Astrocyte of the spinal cord (primary cell): ENCODE data around the gene RUNX2.

Experiments used
- DNase-seq: peaks from one replicate; pipeline ENCODE4 v3.0.0; 2011; ENCODE audit warnings: low read depth, low spot score
- H3K4me3 ChIP-seq: 2 replicates; pipeline ENCODE4 v1.5.1; 2011; ENCODE audit warnings: low read depth, mild to moderate bottlenecking, low read length, moderate library complexity
- in situ Hi-C: cut with HindIII; loops from 2 replicates; pipeline ENCODE4 v1.10.0; 2017; ENCODE audit warnings: low sequenced_read_pairs
- TF ChIP-seq, protein P1 (sequence below): IDR thresholded peaks from 2 replicates; pipeline ENCODE4 v1.5.1; 2012; ENCODE audit warnings: low read depth, mild to moderate bottlenecking, low read length, inconsistent platforms

Gene RUNX2

DNA sequence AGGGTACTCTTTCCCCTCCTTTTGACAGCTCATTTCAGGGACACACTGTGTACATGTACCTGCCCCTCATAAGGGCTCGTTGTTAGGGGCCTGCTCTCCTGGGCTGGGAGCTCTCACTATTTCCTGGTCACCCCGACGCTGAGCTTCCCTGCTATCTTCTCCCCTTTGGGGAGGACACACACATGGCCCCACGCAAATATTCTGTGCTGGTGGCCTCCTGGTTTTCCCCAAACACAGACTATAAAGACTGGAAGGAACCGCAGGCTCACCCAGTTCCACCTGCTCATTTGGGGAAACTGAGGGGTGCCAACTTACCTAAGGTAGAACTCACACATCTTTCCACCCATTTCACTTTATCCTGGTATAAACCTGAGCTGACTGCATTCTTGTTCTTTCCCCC lies 351.0 kb downstream of the RUNX2 start:
- TF ChIP-seq, protein P1, sequence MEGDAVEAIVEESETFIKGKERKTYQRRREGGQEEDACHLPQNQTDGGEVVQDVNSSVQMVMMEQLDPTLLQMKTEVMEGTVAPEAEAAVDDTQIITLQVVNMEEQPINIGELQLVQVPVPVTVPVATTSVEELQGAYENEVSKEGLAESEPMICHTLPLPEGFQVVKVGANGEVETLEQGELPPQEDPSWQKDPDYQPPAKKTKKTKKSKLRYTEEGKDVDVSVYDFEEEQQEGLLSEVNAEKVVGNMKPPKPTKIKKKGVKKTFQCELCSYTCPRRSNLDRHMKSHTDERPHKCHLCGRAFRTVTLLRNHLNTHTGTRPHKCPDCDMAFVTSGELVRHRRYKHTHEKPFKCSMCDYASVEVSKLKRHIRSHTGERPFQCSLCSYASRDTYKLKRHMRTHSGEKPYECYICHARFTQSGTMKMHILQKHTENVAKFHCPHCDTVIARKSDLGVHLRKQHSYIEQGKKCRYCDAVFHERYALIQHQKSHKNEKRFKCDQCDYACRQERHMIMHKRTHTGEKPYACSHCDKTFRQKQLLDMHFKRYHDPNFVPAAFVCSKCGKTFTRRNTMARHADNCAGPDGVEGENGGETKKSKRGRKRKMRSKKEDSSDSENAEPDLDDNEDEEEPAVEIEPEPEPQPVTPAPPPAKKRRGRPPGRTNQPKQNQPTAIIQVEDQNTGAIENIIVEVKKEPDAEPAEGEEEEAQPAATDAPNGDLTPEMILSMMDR: no peak
- no peak overlapping the region for H3K4me3 ChIP-seq
- no peak for DNase-seq
- in situ Hi-C loops: no loop called here

DNA sequence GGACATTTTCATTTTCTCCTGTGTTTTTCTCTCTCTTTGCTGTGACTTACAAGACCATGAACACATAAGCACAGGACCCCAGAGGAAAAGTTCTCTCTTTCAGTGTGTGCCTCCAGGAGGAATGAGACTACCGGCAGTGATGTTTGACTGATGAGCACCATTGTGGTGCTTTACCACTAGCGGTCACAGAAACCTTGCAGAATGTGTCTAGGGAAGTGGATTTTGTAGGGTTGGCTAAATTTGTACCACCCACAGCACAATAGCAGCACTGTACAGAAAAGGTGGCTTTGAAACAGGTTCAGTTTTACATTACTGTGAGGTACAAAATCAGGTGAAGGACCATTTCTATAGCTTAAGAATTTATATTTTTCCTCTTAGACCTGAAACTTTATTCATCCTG lies 351.5 kb downstream of the RUNX2 start:
- TF ChIP-seq, protein P1: no peak
- no peak for DNase-seq
- in situ Hi-C loops: no loop called here
- H3K4me3 ChIP-seq: no peak overlapping the region

DNA sequence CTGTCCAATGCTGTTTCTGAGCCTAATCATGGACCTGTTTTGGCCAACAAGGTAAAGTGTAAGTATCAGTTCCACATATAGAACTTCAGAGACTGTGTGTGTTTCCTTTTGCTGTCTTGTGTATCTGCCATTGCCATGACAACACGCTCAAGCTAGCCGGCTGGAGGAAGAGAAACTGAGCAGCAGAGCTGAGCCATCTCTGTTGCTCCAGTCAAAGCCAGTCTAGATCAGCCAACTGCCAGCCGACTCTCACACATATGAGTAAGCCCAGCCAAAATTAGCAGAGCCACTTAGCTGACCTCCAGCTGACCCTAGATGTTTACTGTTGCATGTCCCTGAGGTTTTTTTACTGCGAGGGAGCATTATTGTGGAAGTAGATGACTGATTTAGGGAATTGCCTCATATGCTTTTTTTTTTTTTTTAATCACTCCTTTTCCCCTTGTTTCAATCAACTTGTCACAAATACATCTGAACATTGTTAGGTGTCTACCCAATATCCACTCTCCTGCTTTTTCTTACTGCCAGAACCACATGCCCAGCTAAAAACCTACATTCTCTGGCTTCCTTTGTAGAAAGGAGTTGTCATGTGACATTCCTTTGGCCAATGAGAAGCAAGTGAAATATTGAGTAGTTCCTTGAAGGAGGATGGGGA lies 353.9 kb downstream of the RUNX2 start:
- TF ChIP-seq, protein P1: no peak
- H3K4me3 ChIP-seq: no peak overlapping the region
- DNase-seq: no peak
- in situ Hi-C loops: no loop called here

DNA sequence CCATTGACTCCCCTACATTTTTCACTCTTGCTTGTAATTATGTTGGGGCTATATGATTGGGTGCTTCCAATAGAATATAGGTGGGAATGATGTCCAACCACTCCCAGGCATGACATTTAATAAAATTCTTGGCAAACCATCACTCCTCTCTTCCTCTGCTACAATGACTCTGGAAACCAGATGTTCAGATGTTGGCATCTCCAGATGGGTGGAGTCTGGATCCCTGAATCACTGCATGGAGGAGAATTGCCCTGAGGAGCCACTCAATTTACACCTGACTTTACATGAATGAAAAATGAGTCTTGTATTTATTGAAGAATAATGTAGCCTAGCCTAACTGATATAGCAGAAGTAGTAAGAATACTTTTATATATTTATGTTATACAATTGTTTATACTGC lies 356.3 kb downstream of the RUNX2 start:
- in situ Hi-C loops: no loop called here
- TF ChIP-seq, protein P1: no peak
- no peak for DNase-seq

DNA sequence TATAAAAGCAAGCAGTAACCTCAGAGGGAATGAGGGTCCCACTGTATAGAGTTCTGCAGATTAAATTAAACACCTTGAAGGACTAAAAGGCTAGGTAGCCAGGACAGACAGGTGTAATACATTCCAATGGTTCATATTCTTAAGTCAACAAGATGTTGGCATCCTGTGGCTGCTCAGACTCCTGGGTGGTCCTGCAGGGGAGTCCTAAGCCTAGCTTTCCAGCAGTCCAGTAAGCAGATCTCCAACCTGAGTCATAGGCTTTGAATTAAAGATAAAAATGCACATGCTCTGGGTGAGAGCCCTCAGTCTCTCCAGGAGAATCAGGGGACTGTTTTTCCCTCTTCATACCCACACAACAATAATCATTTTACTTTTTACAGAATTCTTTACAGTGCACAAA lies 356.9 kb downstream of the RUNX2 start:
- peak; percentile 24 for DNase-seq
- no peak overlapping the region for H3K4me3 ChIP-seq
- in situ Hi-C loops: no loop called here
- TF ChIP-seq, protein P1: no peak

More for the DNA sequence above, 356.3 kb downstream of the RUNX2 start:
- H3K4me3 ChIP-seq: no peak overlapping the region

DNA sequence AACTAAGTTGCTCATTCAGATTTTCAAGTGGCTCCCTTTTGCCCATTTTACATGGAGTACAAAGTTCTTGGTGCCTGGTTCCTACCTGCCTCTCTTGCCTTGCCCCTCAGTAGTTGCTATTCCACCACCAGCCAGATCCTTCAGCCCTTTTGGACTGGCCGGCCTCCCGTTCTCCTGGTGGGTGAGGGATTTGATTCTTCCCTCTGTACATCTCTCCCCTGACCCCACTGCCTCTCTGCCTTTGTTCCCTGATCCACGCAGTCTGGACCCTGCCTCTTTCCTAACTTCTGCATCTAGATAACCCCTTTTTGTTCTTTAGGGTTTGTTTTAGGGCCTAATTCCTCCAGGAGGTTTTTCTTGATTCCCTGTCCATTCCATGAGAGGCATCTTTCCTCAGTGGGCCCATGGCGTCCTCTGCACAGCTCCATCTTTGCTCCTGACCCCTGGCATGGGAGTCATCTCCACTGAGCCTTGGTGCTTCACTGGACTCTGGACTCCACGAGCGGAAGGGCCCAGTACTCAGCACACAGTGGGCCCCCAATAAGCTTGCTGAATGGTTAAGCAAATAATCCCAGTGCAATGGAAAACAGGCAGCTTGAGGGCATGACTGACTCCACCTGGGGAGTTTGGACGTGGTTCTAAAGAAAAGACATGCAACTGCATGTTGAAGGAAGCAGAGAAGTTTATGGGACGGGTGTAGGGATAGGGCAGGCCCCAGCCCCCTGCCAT lies 358.9 kb downstream of the RUNX2 start:
- TF ChIP-seq, protein P1: no peak
- in situ Hi-C loops: no loop called here
- H3K4me3 ChIP-seq: no peak overlapping the region
- no peak for DNase-seq
